Dedifferentiated amniotic fluid mesenchymal stem cell (primary cell): ENCODE results near the gene ZPBP.
A peak's percentile ranks its signal among the peaks of the same experiment; 100 is the strongest.

ENCODE experiments used
- DNase-seq: peaks from one replicate; pipeline ENCODE4 v3.0.0-alpha.2; 2016; ENCODE audit errors: extremely low spot score

ZPBP gene

GRCh38 chr7:50092579-50093491 lies at the start of gene ZPBP:
Gene ZPBP (minus strand): TSS chr7:50093246. CDS start chr7:50093194, 52 bp downstream.
- DNase-seq: no peak

GRCh38 chr7:50142425-50143017 lies 49.5 kb upstream of the ZPBP start:
- peak; percentile 45 for DNase-seq

- no peak for DNase-seq
Measured at GRCh38 chr7:50141854-50142253, 48.8 kb upstream of the ZPBP start.

GRCh38 chr7:50141131-50141530 lies 48.1 kb upstream of the ZPBP start:
- DNase-seq: no peak

GRCh38 chr7:50140688-50141087 lies 47.6 kb upstream of the ZPBP start:
- no peak for DNase-seq

- DNase-seq: no peak
Measured at GRCh38 chr7:50138101-50138500, 45.1 kb upstream of the ZPBP start.

- no peak for DNase-seq
Measured at GRCh38 chr7:50125766-50126165, 32.7 kb upstream of the ZPBP start.

GRCh38 chr7:50121286-50121685 lies 28.2 kb upstream of the ZPBP start:
- no peak for DNase-seq

GRCh38 chr7:50119815-50120637 lies 27.0 kb upstream of the ZPBP start:
- no peak for DNase-seq

GRCh38 chr7:50112250-50112649 lies 19.2 kb upstream of the ZPBP start:
- no peak for DNase-seq

GRCh38 chr7:50101873-50102272 lies 8.8 kb upstream of the ZPBP start:
- no peak for DNase-seq

GRCh38 chr7:50095634-50096033 lies 2.6 kb upstream of the ZPBP start:
- no peak for DNase-seq

GRCh38 chr7:50088463-50089129 lies 4.5 kb downstream of the ZPBP start:
- DNase-seq: no peak

- no peak for DNase-seq
Measured at GRCh38 chr7:50085344-50085743, 7.7 kb downstream of the ZPBP start.

- DNase-seq: no peak
Measured at GRCh38 chr7:50073093-50073492, 20.0 kb downstream of the ZPBP start.

GRCh38 chr7:50069613-50070012 lies 23.4 kb downstream of the ZPBP start:
- DNase-seq: no peak

- DNase-seq: peak; percentile 26
Measured at GRCh38 chr7:50068850-50069551, 24.0 kb downstream of the ZPBP start.

- no peak for DNase-seq
Measured at GRCh38 chr7:50068026-50068425, 25.0 kb downstream of the ZPBP start.

- no peak for DNase-seq
Measured at GRCh38 chr7:50062951-50063350, 30.1 kb downstream of the ZPBP start.

GRCh38 chr7:50056131-50056530 lies 36.9 kb downstream of the ZPBP start:
- no peak for DNase-seq

GRCh38 chr7:50047716-50048115 lies 45.3 kb downstream of the ZPBP start:
- DNase-seq: no peak
